HepG2 (cell line): ENCODE measurements around the gene SHC1. TPM values are rescaled to one million over a fixed set of nuclear protein-coding genes. Genes with fewer than 3 reads are reported as not detected.

Experiments
- ATAC-seq: fragments of 200-7000 bp; cut with Tn5 transposase; 3 replicates; pipeline ENCODE4 v1.9.1; 2020; ENCODE audit warnings: mild to moderate bottlenecking, moderate library complexity
- BruUV-seq: library from RNA; stranded (reverse); fragments of 400-500 nt; replicated peaks from 2 replicates; lab custom pipeline; 2021; lab: Mats Ljungman, UMichigan
- CTCF ChIA-PET: fragments of 300-600 bp; formaldehyde crosslinking; extraction: SDS; loops from one replicate; lab custom pipeline; 2021; ENCODE audit warnings: low total read pairs, inconsistent platforms, low intra/inter-chr PET ratio; lab: Yijun Ruan, JAX
- POLR2A ChIA-PET: fragments of 350-600 bp; sonication (Branson Sonifier 250); formaldehyde crosslinking; loops from one replicate; lab custom pipeline; 2020; ENCODE audit warnings: antibody characterized with exemption, inconsistent platforms; lab: Yijun Ruan, JAX
- DNase-seq: peaks from one replicate; pipeline ENCODE4 v3.0.0-alpha.2; 2015; ENCODE audit warnings: low spot score
- FAIRE-seq: peaks from 3 replicates; lab custom pipeline; 2011; peaks lifted over from hg19 to GRCh38; lab: Jason Lieb, UNC
- H2AFZ ChIP-seq: one replicate; pipeline ENCODE4 v1.6.1; 2011; ENCODE audit warnings: low read length, inconsistent platforms
- H3K27ac ChIP-seq: fragments of 300-600 bp; 3 replicates; pipeline ENCODE4 v1.8.0; 2011; ENCODE audit warnings: mixed run types, mild to moderate bottlenecking, mixed read lengths, low read length, inconsistent platforms; ENCODE audit not compliant: insufficient read depth; ENCODE audit errors: extremely low read length
- H3K27me3 ChIP-seq, 2 experiments: fragments of 200-600 bp in 1 of 2; 2 replicates in 1 of 2; 3 replicates in 1 of 2; pipeline versions ENCODE4 v1.6.0 to v1.8.0; 2011; ENCODE audit warnings: low read length in 2 of 2, mild to moderate bottlenecking in 2 of 2, moderate library complexity in 2 of 2, inconsistent platforms in 1 of 2; ENCODE audit not compliant: insufficient read depth in 2 of 2, control insufficient read depth in 1 of 2
- H3K36me3 ChIP-seq, 2 experiments: fragments of 200-600 bp in 1 of 2; replicated peaks in 1 of 2; 2 replicates in 1 of 2; 3 replicates in 1 of 2; pipeline versions ENCODE4 v1.5.1 to v1.8.0; 2011; ENCODE audit warnings: low read length in 2 of 2, inconsistent platforms in 1 of 2; ENCODE audit not compliant: insufficient read depth in 2 of 2, control insufficient read depth in 1 of 2
- H3K4me1 ChIP-seq: 2 replicates; pipeline ENCODE4 v1.5.1; 2012; ENCODE audit warnings: low read length, inconsistent platforms; ENCODE audit not compliant: insufficient read depth
- H3K4me2 ChIP-seq: 2 replicates; pipeline ENCODE4 v1.6.0; 2011; ENCODE audit warnings: low read depth, low read length, inconsistent platforms
- H3K4me3 ChIP-seq, 3 experiments: fragments of 200-600 bp in 1 of 3; sonication (generic), shearing (Covaris generic) in 1 of 3; replicated peaks in 1 of 3; 2 replicates each; pipeline ENCODE4 v1.5.1; 2011 to 2016; ENCODE audit warnings: low read length in 3 of 3, inconsistent platforms in 2 of 3, low read depth in 2 of 3, mild to moderate bottlenecking in 2 of 3, control low read depth in 1 of 3, mixed read lengths in 1 of 3; ENCODE audit not compliant: insufficient read depth in 1 of 3
- H3K79me2 ChIP-seq: one replicate; pipeline ENCODE4 v1.6.1; 2011; ENCODE audit warnings: low read length, inconsistent platforms; ENCODE audit not compliant: insufficient read depth
- H3K9ac ChIP-seq: 2 replicates; pipeline ENCODE4 v1.6.0; 2011; ENCODE audit warnings: mild to moderate bottlenecking, low read depth, low read length, inconsistent platforms; ENCODE audit not compliant: insufficient read depth
- H3K9me3 ChIP-seq: 2 replicates; pipeline ENCODE4 v1.5.1; 2012; ENCODE audit warnings: mild to moderate bottlenecking, low read length
- H4K20me1 ChIP-seq: 2 replicates; pipeline ENCODE4 v1.6.0; 2011; ENCODE audit warnings: inconsistent platforms, mild to moderate bottlenecking, low read length, moderate library complexity; ENCODE audit not compliant: insufficient read depth
- AGO2 ChIP-seq: fragments of 200-400 bp; formaldehyde crosslinking; optimal IDR thresholded peaks from 2 replicates; pipeline ENCODE3; 2017; ENCODE audit warnings: mild to moderate bottlenecking, low read depth, low read length, moderate library complexity
- MXI1 ChIP-seq: IDR thresholded peaks from 3 replicates; pipeline ENCODE4 v1.6.1; 2012; ENCODE audit warnings: low read depth, low read length, inconsistent platforms, borderline replicate concordance
- RFX1 ChIP-seq: fragments of 450-650 bp; IDR thresholded peaks from 2 replicates; pipeline ENCODE4 v1.6.1; 2017
- SMAD1 ChIP-seq: sonication (generic); formaldehyde crosslinking; IDR thresholded peaks from 2 replicates; pipeline ENCODE4 v1.4.0; 2020; ENCODE audit warnings: missing genetic modification reagents, low read depth, mild to moderate bottlenecking, borderline replicate concordance
- ZNF567 ChIP-seq: sonication (generic); formaldehyde crosslinking; IDR thresholded peaks from 2 replicates; pipeline ENCODE4 v1.8.1; 2023; ENCODE audit warnings: mild to moderate bottlenecking, missing genetic modification reagents, borderline replicate concordance
- ZNF570 ChIP-seq: sonication (generic); formaldehyde crosslinking; IDR thresholded peaks from 2 replicates; pipeline ENCODE4 v1.4.0; 2020; ENCODE audit warnings: mild to moderate bottlenecking, missing genetic modification reagents, borderline replicate concordance
- ZNF614 ChIP-seq: IDR thresholded peaks from 2 replicates; pipeline ENCODE4 v1.6.1; 2018; ENCODE audit warnings: missing biosample characterization, missing genetic modification reagents, inconsistent platforms, borderline replicate concordance
- WGBS: methylation state at CpG from one replicate; pipeline ENCODE4 v1.1.6; 2017; ENCODE audit warnings: low lambda C conversion rate; 5-methylcytosine and 5-hydroxymethylcytosine counted together
- in situ Hi-C: cut with HindIII; loops from 2 replicates; pipeline ENCODE4 v1.10.0; 2017; ENCODE audit warnings: low pct_unique_long_range_greater_than_20kb; ENCODE audit not compliant: extremely low pct_ligation_motif_present
- intact Hi-C: fragments of 100-400 bp; cut with micrococcal nuclease; formaldehyde crosslinking; loops from one replicate; pipeline ENCODE4 v1.10.0; 2022; ENCODE audit not compliant: unreplicated experiment
- polyA plus RNA-seq, 8 experiments: library from polyadenylated mRNA; depleted of rRNA in 3 of 8; stranded (reverse) in 7 of 8; unstranded in 1 of 8; fragments of >200 nt; fragmentation: Illumina TruSeq in 4 of 8; extraction: Trizol in 4 of 8; gene quantifications; 2 replicates each; pipeline versions ENCODE4 v1.2.1 to v1.2.3, GENCODE V29; 2011 to 2016; ENCODE audit warnings: low read depth in 4 of 8, missing spikeins in 1 of 8, mixed read lengths in 1 of 8; ENCODE audit not compliant: insufficient read depth in 1 of 8
- total RNA-seq, 5 experiments: library from RNA; depleted of rRNA; stranded (reverse); fragments of >200 nt; fragmentation: Illumina TruSeq; extraction: Trizol; gene quantifications; 2 replicates each; pipeline ENCODE4 v1.2.3, GENCODE V29; 2016; ENCODE audit warnings: low read depth in 1 of 5
- TF ChIP-seq, protein P1 (sequence below): sonication (generic); formaldehyde crosslinking; IDR thresholded peaks from 2 replicates; pipeline ENCODE4 v1.4.0; 2020; ENCODE audit warnings: mild to moderate bottlenecking, missing genetic modification reagents
- TF ChIP-seq, protein P2 (sequence below): IDR thresholded peaks from 2 replicates; pipeline ENCODE4 v1.6.1; 2016
- TF ChIP-seq, protein P3 (sequence below): sonication (generic); formaldehyde crosslinking; IDR thresholded peaks from 2 replicates; pipeline ENCODE4 v1.4.0; 2020; ENCODE audit warnings: missing genetic modification reagents
- TF ChIP-seq, protein P4 (sequence below): sonication (generic); formaldehyde crosslinking; IDR thresholded peaks from 2 replicates; pipeline ENCODE4 v1.5.1; 2020; ENCODE audit warnings: mild to moderate bottlenecking, missing genetic modification reagents, borderline replicate concordance

SHC1 gene
- total and polyA plus RNA-seq, 2 of the 13 experiments (the other 11 are each of a cell fraction or from before 2014, with no cell fraction given) = 52.0 to 137 TPM

DNA sequence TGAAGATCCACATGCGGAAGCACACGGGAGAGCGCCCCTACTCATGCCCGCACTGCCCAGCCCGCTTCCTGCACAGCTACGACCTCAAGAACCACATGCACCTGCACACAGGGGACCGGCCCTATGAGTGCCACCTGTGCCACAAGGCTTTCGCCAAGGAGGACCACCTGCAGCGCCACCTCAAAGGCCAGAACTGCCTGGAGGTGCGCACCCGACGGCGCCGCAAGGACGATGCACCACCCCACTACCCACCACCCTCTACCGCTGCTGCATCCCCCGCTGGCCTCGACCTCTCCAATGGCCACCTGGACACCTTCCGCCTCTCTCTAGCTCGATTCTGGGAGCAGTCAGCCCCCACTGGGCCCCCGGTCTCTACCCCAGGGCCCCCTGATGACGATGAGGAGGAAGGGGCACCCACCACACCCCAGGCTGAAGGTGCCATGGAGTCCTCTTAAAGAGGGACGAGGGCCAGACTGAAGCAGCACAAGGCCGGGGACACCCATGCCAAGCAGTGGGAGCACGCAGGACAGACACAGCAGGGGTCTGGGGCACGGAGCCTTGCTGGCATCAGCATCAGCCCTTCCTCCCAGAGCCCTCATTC, 45.8 kb upstream of the SHC1 start:
- no peak overlapping the region for H2AFZ ChIP-seq
- H3K79me2 ChIP-seq = peaks cover 2% of the 10 kb centered on the region
- CTCF ChIA-PET = interaction anchor here (1.6 to 2.8 kb wide), 8 partner anchors 12 to 110 kb away, joined by 5 to 54 read pairs (median 10); partner anchors contain the start of genes LENEP, PYGO2 and ZBTB7B
- no peaks in the 10 kb centered on the region for H3K27me3 ChIP-seq
- WGBS = 96% methylated on average over 21 of the region's 26 CpGs
- no peaks in the 10 kb centered on the region for H3K9me3 ChIP-seq
- no peak overlapping the region for H3K9ac ChIP-seq
- H3K4me2 ChIP-seq = no peak overlapping the region
- H3K4me3 ChIP-seq = no peak overlapping the region
- peak overlapping the region; percentile 74 for H3K27ac ChIP-seq
- POLR2A ChIA-PET = interaction anchor here (0.8 to 8.2 kb wide), 8 partner anchors 14 to 110 kb away, joined by 3 to 90 read pairs (median 11); partner anchors contain the start of genes FLAD1, PBXIP1 and ZBTB7B
- H4K20me1 ChIP-seq = peaks cover 8% of the 10 kb centered on the region; the same call in 1 of the 2 replicates
- peaks cover 47% of the 10 kb centered on the region for H3K4me1 ChIP-seq
- BruUV-seq = TSS peak; percentile 32
- DNase-seq (no peak), FAIRE-seq (no peak), ATAC-seq (no peak)
- intact Hi-C loops (no loop called here), in situ Hi-C loops (no loop called here)
- peaks cover 8 to 27% of the 10 kb centered on the region in 2 experiments; a peak in 4 of 5 replicates for H3K36me3 ChIP-seq
- TF ChIP-seq, protein P1, sequence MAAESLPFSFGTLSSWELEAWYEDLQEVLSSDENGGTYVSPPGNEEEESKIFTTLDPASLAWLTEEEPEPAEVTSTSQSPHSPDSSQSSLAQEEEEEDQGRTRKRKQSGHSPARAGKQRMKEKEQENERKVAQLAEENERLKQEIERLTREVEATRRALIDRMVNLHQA (CRISPR knock-in tag) = no peak
- TF ChIP-seq, protein P2, sequence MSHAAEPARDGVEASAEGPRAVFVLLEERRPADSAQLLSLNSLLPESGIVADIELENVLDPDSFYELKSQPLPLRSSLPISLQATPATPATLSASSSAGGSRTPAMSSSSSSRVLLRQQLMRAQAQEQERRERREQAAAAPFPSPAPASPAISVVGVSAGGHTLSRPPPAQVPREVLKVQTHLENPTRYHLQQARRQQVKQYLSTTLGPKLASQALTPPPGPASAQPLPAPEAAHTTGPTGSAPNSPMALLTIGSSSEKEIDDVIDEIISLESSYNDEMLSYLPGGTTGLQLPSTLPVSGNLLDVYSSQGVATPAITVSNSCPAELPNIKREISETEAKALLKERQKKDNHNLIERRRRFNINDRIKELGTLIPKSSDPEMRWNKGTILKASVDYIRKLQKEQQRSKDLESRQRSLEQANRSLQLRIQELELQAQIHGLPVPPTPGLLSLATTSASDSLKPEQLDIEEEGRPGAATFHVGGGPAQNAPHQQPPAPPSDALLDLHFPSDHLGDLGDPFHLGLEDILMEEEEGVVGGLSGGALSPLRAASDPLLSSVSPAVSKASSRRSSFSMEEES (CRISPR knock-in tag) = no peak
- TF ChIP-seq, protein P3, sequence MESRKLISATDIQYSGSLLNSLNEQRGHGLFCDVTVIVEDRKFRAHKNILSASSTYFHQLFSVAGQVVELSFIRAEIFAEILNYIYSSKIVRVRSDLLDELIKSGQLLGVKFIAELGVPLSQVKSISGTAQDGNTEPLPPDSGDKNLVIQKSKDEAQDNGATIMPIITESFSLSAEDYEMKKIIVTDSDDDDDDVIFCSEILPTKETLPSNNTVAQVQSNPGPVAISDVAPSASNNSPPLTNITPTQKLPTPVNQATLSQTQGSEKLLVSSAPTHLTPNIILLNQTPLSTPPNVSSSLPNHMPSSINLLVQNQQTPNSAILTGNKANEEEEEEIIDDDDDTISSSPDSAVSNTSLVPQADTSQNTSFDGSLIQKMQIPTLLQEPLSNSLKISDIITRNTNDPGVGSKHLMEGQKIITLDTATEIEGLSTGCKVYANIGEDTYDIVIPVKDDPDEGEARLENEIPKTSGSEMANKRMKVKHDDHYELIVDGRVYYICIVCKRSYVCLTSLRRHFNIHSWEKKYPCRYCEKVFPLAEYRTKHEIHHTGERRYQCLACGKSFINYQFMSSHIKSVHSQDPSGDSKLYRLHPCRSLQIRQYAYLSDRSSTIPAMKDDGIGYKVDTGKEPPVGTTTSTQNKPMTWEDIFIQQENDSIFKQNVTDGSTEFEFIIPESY (CRISPR knock-in tag) = no peak
- TF ChIP-seq MXI1 (no peak), ZNF570 (CRISPR knock-in tag) (no peak), ZNF567 (no peak), ZNF614 (CRISPR knock-in tag) (no peak), SMAD1 (CRISPR knock-in tag) (no peak), RFX1 (no peak), AGO2 (peak; percentile 45)
- TF ChIP-seq, protein P4, sequence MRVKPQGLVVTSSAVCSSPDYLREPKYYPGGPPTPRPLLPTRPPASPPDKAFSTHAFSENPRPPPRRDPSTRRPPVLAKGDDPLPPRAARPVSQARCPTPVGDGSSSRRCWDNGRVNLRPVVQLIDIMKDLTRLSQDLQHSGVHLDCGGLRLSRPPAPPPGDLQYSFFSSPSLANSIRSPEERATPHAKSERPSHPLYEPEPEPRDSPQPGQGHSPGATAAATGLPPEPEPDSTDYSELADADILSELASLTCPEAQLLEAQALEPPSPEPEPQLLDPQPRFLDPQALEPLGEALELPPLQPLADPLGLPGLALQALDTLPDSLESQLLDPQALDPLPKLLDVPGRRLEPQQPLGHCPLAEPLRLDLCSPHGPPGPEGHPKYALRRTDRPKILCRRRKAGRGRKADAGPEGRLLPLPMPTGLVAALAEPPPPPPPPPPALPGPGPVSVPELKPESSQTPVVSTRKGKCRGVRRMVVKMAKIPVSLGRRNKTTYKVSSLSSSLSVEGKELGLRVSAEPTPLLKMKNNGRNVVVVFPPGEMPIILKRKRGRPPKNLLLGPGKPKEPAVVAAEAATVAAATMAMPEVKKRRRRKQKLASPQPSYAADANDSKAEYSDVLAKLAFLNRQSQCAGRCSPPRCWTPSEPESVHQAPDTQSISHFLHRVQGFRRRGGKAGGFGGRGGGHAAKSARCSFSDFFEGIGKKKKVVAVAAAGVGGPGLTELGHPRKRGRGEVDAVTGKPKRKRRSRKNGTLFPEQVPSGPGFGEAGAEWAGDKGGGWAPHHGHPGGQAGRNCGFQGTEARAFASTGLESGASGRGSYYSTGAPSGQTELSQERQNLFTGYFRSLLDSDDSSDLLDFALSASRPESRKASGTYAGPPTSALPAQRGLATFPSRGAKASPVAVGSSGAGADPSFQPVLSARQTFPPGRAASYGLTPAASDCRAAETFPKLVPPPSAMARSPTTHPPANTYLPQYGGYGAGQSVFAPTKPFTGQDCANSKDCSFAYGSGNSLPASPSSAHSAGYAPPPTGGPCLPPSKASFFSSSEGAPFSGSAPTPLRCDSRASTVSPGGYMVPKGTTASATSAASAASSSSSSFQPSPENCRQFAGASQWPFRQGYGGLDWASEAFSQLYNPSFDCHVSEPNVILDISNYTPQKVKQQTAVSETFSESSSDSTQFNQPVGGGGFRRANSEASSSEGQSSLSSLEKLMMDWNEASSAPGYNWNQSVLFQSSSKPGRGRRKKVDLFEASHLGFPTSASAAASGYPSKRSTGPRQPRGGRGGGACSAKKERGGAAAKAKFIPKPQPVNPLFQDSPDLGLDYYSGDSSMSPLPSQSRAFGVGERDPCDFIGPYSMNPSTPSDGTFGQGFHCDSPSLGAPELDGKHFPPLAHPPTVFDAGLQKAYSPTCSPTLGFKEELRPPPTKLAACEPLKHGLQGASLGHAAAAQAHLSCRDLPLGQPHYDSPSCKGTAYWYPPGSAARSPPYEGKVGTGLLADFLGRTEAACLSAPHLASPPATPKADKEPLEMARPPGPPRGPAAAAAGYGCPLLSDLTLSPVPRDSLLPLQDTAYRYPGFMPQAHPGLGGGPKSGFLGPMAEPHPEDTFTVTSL (CRISPR knock-in tag) = no peak
